Right kidney (tissue), 1 donor: ENCODE data around the gene TIMM23.
"Not testable (repeated sequence)": the region's sequence is repeated elsewhere in the genome, so short reads cannot be mapped to it uniquely, and the experiment has no call there.

ENCODE experiments used
- DNase-seq: peaks from one replicate; pipeline ENCODE4 v3.0.0-alpha.2; 2016

The TIMM23 gene

DNA sequence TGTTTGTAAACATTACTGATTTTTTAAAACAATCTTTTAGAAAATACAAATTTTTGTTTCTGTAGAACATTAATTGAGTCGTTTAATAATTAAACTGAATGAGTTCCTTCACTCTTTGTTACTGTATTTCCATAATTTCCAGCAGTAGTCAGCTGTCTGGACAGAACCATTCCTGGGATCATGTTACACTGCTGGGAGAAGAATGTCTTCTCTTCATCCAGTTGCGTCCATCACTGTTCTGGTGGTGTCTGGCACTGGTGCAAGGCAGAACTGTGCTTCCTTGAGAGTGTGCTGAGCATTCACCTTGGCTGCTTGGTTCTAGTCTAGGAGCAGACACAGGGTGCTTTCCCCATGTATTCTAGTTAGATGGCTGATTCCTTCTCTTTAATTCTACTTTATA, 12.2 kb downstream of the TIMM23 start:
- DNase-seq = not testable (repeated sequence)

DNA sequence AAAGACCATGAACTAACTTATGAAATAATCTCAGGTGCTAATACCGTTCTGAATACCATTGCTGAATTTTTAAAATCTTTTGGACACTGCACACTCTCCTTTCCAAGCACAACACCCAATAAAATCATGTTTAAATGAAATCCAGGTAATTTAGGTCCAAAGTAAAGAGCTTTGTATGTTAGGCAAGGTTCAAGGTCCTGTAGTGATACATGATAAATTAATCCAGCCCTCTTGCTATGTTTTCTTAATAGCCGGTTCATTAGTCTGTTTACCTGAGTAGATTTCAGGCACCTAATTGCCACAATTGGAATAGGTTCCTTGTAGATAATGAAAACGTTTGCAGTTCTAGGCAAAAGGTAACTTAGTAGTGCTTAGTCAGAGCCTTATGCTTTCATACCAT, 13.3 kb downstream of the TIMM23 start:
- not testable (repeated sequence) for DNase-seq

- DNase-seq = no peak
Measured at GRCh38 chr10:45997557-45997956, 25.3 kb downstream of the TIMM23 start.

- DNase-seq = no peak
Measured at GRCh38 chr10:45997994-45998763, 25.9 kb downstream of the TIMM23 start.

- not testable (repeated sequence) for DNase-seq
Measured at GRCh38 chr10:45999955-46000354, 27.7 kb downstream of the TIMM23 start.

- no peak for DNase-seq
Measured at GRCh38 chr10:46000538-46000937, 28.2 kb downstream of the TIMM23 start.

DNA sequence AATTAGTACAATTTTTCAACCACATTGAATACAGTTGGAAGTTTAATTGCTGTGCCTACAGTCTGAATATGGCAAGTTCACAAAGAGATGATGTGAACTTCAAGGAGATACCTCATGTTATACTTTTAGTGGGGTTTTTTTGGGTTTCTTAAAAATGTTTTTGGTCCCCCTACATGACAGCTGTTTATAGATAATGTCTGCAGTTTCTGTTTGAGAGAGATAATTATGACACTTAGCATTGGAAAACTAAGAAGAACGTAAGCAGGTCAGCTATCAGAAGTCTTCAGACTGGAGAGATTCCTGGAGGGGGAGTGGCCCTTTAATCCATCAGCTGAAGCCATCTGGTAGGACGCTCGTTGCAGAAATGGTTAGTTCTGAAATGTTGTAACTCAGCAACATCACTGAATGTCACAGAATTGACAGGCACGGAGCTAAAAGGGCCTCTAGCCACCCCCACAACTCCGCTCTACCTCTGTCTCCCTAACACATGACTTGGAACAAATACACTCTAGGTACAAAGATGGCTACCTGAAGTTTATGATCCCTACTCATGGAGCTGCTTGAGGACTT, 29.0 kb downstream of the TIMM23 start:
- no peak for DNase-seq

- DNase-seq = not testable (repeated sequence)
Measured at GRCh38 chr10:46002189-46002687, 29.9 kb downstream of the TIMM23 start.

- no peak for DNase-seq
Measured at GRCh38 chr10:46002916-46003693, 30.8 kb downstream of the TIMM23 start.

DNA sequence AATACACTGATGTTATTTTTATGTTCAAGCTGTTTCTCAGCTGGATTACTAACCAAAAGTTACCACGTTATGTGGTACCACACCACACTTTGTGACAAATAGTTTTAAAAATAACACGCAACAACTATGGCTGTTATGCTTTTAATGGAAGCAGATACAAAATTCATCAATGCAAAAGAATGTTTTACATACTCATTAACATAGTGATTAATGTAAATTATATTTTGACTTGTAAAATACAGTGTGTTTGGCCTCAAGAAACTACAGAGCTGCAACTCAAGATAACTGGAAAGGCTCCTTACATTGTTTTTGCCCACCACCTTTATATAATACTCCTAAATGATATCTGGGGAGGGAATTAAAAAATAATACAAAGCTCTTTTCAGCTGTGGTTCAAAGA, 32.7 kb downstream of the TIMM23 start:
- no peak for DNase-seq

DNA sequence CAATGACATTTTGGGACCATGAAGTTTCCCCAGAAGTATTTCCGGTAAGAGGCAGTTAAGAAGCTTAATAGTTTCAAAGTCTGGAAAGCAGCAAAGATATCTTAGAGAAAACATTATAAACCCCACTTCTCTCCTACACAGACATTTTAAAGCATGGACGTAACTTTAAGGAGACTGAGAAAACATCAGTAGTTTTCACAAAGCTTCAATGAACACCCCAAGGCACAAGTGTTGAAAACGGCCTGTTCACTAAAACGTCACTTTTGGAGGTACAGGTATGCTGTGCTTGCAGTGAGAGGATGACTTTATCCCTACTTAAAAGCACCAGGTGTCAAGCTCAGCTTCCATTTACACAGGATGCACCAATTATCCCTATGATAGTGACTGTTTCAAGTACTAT, 33.1 kb downstream of the TIMM23 start:
- DNase-seq = no peak

DNA sequence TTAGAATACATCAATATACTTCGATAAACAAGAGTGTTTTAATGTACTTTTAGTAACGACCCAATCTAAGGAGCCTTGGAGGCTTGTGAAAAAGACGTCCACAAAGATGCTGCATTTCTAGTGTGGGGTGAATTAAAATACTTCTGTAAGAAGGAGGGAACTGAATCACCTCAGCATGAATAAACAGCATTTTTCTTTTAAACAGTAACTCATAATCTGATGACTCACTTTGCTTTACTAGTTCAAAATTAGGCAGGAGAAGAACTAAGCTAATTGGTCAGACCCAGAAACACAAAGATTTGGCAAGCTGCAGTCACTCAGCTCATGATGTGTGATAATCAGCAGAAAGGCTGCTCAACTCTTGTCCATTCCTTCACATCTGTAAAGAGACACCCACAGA, 33.9 kb downstream of the TIMM23 start:
- DNase-seq = no peak

DNA sequence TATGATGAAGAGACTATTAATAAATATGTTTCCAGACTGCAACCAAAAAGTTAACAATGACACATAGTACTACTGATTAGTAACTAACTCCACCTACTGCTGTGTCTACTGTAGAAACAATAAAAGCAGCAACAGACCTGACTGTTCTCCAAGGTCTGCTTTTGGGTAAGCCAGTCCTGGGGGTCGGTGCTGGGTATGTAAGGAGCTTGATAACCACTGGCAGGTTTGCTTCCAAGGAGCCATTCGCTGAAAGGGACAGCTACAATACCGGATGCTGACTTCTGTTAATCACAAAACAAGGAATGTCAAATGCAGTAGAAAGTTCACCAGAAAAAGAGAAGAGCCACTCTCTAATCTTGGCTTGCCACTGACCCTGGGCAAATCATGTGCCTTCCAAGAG, 40.5 kb downstream of the TIMM23 start:
- DNase-seq = no peak

- no peak for DNase-seq
Measured at GRCh38 chr10:46014206-46014605, 41.9 kb downstream of the TIMM23 start.

GRCh38 chr10:46014683-46015405, 42.6 kb downstream of the TIMM23 start:
- no peak for DNase-seq

DNA sequence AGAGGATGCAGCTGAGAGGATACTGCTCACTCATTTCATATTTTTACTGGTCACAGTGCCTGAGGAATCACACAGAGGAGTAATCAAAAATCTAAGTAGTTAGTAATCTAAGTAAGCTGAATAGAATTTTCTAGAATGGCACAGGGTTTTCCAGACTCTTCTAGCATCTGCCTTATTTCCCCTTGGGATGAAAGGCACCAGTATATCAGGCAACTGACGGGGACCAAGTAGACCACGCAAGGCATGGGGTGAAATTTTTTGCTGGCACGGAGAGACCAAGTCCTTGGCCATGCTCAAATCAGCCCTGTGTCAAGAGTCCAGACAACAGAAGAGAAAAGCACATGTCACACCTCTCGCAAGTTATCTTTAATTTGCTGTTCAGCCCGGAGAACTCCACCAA, 43.9 kb downstream of the TIMM23 start:
- no peak for DNase-seq

DNA sequence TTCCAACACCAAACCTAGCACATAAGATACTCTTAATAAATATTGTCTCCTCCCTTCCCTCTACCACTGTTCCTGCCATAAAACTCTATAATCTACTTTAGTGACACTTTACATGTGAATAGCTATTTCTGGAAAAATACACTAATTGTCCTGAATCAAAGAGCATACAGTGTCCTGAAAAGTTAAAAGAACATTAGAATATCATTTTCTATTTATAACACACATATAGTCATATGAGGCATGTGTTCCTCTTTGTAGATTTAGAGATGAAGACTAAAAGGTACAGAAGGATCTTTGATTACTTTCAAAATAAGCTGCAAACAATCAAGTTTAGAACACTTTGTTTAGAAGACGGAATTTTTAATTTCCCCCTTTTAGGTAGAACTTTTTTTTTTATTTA, 44.5 kb downstream of the TIMM23 start:
- DNase-seq = no peak

- no peak for DNase-seq
Measured at GRCh38 chr10:46017733-46018132, 45.4 kb downstream of the TIMM23 start.

GRCh38 chr10:46018453-46019176, 46.3 kb downstream of the TIMM23 start:
- no peak for DNase-seq

DNA sequence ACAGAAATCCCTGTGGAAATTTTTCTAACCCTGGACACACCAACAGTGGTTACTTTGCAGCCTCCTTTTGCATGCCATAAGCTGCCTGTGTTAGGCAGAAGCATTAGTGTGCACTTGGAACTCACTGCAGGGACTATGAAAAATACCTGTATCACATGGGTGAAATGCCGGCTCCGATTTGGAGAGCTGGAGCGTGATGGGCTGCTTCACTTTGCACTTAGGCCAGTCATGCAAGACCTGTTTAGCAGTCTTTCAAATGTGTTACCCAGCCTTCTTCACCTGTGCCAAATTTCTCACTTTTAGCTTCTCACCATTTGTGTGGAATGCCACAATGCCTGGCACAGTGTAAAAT, 46.9 kb downstream of the TIMM23 start:
- DNase-seq = no peak

- no peak for DNase-seq
Measured at GRCh38 chr10:46019569-46020343, 47.5 kb downstream of the TIMM23 start.
